ENCODE data around the gene DRG2.

DRG2 gene

GRCh38 chr17:18076936-18077335 is 10.8 kb upstream of the DRG2 start:
- no peak overlapping the region for H3K4me3 ChIP-seq (ENCODE audit: low read depth, low read length)
- TF ChIP-seq, protein P1, sequence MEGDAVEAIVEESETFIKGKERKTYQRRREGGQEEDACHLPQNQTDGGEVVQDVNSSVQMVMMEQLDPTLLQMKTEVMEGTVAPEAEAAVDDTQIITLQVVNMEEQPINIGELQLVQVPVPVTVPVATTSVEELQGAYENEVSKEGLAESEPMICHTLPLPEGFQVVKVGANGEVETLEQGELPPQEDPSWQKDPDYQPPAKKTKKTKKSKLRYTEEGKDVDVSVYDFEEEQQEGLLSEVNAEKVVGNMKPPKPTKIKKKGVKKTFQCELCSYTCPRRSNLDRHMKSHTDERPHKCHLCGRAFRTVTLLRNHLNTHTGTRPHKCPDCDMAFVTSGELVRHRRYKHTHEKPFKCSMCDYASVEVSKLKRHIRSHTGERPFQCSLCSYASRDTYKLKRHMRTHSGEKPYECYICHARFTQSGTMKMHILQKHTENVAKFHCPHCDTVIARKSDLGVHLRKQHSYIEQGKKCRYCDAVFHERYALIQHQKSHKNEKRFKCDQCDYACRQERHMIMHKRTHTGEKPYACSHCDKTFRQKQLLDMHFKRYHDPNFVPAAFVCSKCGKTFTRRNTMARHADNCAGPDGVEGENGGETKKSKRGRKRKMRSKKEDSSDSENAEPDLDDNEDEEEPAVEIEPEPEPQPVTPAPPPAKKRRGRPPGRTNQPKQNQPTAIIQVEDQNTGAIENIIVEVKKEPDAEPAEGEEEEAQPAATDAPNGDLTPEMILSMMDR (IDR thresholded peaks at IDR 0.05; ENCODE audit: low read depth, low read length), result no peak

DNA sequence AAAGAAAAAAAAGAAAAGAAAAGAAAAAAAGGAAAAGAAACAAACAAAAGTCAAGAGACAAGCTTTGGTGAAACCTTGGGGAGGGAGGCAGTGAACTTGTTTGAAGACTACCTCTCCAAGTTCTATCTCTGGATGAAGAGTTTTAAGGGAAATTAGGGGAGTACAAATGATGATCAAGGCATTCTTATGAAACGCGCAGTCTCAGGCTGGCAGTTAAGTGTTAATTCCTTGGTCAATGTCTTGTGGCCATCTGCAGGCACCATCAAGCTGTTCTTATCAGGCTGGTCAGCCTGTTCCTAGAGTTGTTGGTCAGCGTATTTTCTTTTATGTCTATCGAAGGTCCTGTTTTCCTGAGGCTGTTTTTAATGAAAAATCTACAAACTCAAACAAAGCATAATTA is 8.2 kb upstream of the DRG2 start:
- TF ChIP-seq, protein P1 (IDR thresholded peaks at IDR 0.05; ENCODE audit: low read depth, low read length), result no peak
- no peak overlapping the region for H3K4me3 ChIP-seq (ENCODE audit: low read depth, low read length)

DNA sequence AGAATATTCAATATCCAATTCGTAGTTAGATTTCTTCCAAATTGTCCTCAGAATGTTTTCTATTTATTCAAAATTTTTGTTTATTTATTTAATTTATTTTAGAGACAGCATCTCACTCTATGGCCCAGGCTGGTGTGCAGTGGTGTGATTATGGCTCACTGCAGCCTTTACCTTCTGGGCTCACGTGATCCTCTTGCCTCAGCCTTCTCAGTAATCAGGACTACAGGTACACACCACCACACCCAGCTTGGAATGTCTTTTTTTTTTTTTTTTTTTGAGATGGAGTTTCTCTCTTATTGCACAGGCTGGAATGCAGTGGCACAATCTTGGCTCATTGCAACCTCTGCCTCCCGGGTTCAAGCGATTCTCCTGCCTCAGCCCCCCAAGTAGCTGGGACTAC is 3.5 kb upstream of the DRG2 start:
- TF ChIP-seq, protein P1 (IDR thresholded peaks at IDR 0.05; ENCODE audit: low read depth, low read length), result no peak
- no peak overlapping the region for H3K4me3 ChIP-seq (ENCODE audit: low read depth, low read length)

- H3K4me3 ChIP-seq (ENCODE audit: low read depth, low read length), result no peak overlapping the region
- TF ChIP-seq, protein P1 (IDR thresholded peaks at IDR 0.05; ENCODE audit: low read depth, low read length), result no peak
Observed at GRCh38 chr17:18089613-18090012, 1.9 kb downstream of the DRG2 start.

- TF ChIP-seq, protein P1 (IDR thresholded peaks at IDR 0.05; ENCODE audit: low read depth, low read length), result peak; percentile 62
- no peak overlapping the region for H3K4me3 ChIP-seq (ENCODE audit: low read depth, low read length)
Observed at GRCh38 chr17:18093616-18094408, 6.1 kb downstream of the DRG2 start.

- no peak overlapping the region for H3K4me3 ChIP-seq (ENCODE audit: low read depth, low read length)
- TF ChIP-seq, protein P1 (IDR thresholded peaks at IDR 0.05; ENCODE audit: low read depth, low read length), result no peak
Observed at GRCh38 chr17:18094409-18094807, 6.7 kb downstream of the DRG2 start.

DNA sequence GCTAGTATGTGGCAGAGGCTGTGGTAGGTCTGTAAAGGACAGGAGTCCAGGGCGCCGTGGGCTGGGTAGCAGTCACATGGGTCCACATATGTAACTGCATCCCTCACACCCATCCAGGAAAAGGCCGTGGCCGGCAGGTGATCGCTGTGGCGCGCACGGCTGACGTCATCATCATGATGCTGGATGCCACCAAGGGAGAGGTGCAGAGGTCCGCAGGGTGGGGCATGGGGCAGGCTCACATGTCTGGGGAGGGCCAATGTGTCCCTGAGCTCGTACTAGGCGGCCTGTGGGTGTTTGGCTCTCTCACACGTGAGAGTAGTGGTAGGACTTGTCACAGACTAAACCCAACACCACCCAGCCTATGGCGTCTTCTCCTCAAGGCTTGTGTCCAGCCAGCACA is 11.8 kb downstream of the DRG2 start:
- no peak overlapping the region for H3K4me3 ChIP-seq (ENCODE audit: low read depth, low read length)
- TF ChIP-seq, protein P1 (IDR thresholded peaks at IDR 0.05; ENCODE audit: low read depth, low read length), result no peak

All from WI38 (cell line).